Stimulated activated naive B cell treated with anti-CD40 and anti-IgM and Interleukin-4, amounts not matched to agents 10 μg/mL and 1 μg/mL and 100 μg/mL, for 72 hours (primary cell): Measurements from ENCODE around the gene FAM3A.
A peak's percentile ranks its signal among the peaks of the same experiment; 100 is the strongest.
"Not testable (repeated sequence)": the region's sequence is repeated elsewhere in the genome, so short reads cannot be mapped to it uniquely, and the experiment has no call there.

ENCODE experiments used
- ATAC-seq, 2 donors: fragments of 150-1000 bp; cut with Tn5 transposase; replicated peaks; 2 replicates each; pipeline ENCODE4 v1.10.0; 2021; ENCODE audit warnings: moderate library complexity in 1 of 2
- DNase-seq: peaks from one replicate; pipeline ENCODE4 v3.0.0; 2021
- H3K27ac Mint-ChIP-seq: one replicate; pipeline ENCODE4 v1.8.0; 2022; ENCODE audit warnings: mild to moderate bottlenecking, mixed read lengths
- H3K27me3 Mint-ChIP-seq, 2 donors: one replicate each; pipeline ENCODE4 v1.8.0; 2022; ENCODE audit warnings: mixed read lengths in 2 of 2
- H3K36me3 Mint-ChIP-seq, 2 donors: one replicate each; pipeline ENCODE4 v1.8.0; 2022; ENCODE audit warnings: mixed read lengths in 2 of 2, mild to moderate bottlenecking in 1 of 2
- H3K4me1 Mint-ChIP-seq, 2 donors: one replicate each; pipeline ENCODE4 v1.8.0; 2022; ENCODE audit warnings: mixed read lengths in 2 of 2, mild to moderate bottlenecking in 1 of 2
- H3K4me3 Mint-ChIP-seq, 2 donors: one replicate each; pipeline ENCODE4 v1.8.0; 2022; ENCODE audit warnings: mild to moderate bottlenecking in 2 of 2, mixed read lengths in 2 of 2, moderate library complexity in 1 of 2
- H3K9me3 Mint-ChIP-seq, 2 donors: one replicate each; pipeline ENCODE4 v1.8.0; 2022; ENCODE audit warnings: mixed read lengths in 2 of 2, mild to moderate bottlenecking in 1 of 2

The FAM3A gene

DNA sequence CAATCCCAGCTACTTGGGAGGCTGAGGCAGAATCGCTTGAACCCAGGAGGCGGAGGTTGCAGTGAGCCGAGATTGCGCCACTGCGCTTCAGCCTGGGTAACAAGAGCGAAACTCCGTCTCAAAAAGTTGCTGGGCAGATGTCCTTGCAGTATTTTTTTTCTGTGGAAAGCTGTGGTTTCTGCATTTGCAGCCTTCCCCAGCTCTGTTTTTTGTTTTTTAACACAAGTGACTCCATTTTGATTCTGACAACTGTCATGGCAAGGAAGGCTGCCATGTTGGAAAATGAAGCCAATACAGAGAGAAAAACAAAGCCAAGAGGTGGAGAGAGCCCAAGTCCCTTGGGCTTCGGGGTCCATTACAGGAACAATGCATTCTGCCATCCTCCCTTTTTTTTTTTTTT is 13.9 kb downstream of the FAM3A start:
- DNase-seq (no peak), ATAC-seq (no peak)
- H3K4me1 Mint-ChIP-seq: no peaks in the 10 kb centered on the region
- peaks cover 3 to 11% of the 10 kb centered on the region in 2 donors for H3K36me3 Mint-ChIP-seq
- H3K27me3 Mint-ChIP-seq: no peaks in the 10 kb centered on the region
- H3K4me3 Mint-ChIP-seq: no peak overlapping the region
- no peaks in the 10 kb centered on the region for H3K9me3 Mint-ChIP-seq
- no peak overlapping the region for H3K27ac Mint-ChIP-seq

DNA sequence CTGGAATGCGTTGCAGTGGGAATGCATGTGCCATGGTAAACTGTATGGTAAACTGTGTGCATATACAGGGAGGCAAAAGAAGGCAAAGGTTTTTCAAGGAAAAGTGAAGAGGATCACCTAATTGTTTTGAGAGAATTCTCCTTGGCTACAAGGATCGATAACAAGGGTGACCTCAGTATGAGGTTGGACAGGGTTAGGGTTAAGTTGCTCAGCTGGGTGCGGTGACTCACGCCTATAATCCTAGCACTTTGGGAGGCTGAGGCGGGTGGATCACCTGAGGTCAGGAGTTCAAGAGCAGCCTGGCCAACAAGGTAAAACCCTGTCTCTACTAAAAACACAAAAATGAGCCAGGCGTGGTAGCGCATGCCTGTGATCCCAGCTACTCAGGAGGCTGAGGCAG is 14.6 kb downstream of the FAM3A start:
- H3K27ac Mint-ChIP-seq, DNase-seq, ATAC-seq, H3K4me1 Mint-ChIP-seq, H3K36me3 Mint-ChIP-seq, H3K27me3 Mint-ChIP-seq, H3K4me3 Mint-ChIP-seq, H3K9me3 Mint-ChIP-seq: not testable (repeated sequence)

DNA sequence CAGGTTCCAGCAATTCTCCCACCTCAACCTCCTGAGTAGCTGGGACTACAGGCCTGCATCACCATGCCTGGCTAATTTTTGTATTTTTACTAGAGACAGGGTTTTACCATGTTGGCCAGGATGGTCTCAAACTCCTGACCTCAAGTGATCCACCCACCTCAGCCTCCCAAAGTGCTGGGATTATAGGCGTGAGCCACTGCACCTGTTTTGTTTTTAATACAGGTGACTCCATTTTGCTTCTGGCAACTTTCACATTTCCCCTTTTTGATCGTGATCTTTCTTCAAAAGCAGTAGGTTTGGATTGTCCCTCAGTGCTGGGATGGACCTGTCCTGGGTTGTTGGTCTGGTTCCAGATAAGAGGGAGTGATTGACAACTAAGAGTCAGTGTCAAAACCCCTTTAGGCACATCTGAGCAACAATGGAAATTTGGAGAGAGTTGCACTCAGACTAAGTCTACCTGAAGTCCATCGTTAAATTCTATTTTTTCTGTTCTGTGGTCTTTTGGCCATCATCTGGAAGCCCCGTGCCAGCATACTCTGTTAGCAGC is 19.4 kb downstream of the FAM3A start:
- H3K36me3 Mint-ChIP-seq, H3K9me3 Mint-ChIP-seq, H3K4me3 Mint-ChIP-seq, H3K27ac Mint-ChIP-seq, H3K27me3 Mint-ChIP-seq, H3K4me1 Mint-ChIP-seq, DNase-seq: not testable (repeated sequence)
- peak; percentile 19 to 41 for ATAC-seq

DNA sequence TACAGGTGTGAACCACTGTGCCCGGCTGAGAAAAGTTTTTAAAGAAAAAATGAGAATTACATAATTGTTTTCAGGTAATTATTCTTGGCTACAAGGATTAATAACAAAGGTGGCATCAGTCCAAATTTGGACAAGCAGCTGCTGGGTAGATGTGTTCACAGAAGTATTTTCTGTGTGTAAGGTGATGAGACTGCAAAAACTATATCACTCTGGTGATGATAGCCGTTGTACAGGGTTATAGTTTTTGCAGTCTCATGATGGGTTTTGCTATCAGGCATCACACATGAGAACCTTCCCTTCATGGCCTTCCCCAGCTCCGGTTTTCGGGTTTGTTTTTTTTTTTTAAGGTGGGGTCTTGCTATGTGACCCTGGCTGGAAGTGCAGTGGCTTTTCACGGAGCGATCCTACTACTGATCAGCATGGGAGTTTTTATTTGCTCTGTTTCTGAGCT is 20.5 kb downstream of the FAM3A start:
- Mint-ChIP-seq H3K27me3 (no peaks in the 10 kb centered on the region), H3K9me3 (no peaks in the 10 kb centered on the region), H3K27ac (no peak overlapping the region), H3K36me3 (peaks cover 0 to 1% of the 10 kb centered on the region in 2 donors), H3K4me3 (no peak overlapping the region), H3K4me1 (peaks cover 5% of the 10 kb centered on the region in 2 donors)
- DNase-seq (no peak), ATAC-seq (no peak)

DNA sequence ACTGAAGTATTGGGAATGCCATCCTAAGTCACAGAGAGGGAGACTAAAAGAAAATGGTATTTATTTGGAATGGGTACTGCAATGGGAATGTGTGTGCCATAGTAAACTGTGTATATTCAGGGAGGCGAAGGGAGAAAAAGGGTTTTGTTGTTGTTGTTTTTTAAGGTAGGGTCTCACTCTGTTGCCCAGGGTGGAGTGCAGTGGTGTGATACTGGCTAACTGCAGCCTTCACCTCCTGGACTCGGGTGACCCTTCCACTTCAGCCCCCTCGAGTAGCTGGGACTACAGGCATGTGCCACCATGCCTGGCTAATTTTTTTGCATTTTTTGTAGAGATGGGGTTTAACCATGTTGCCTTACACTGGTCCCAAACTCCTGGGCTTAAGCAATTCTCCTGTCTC is 21.3 kb downstream of the FAM3A start:
- DNase-seq (no peak), ATAC-seq (no peak)
- peaks cover 0 to 1% of the 10 kb centered on the region in 2 donors for H3K36me3 Mint-ChIP-seq
- H3K27ac Mint-ChIP-seq: no peak overlapping the region
- no peaks in the 10 kb centered on the region for H3K27me3 Mint-ChIP-seq
- peaks cover 5 to 6% of the 10 kb centered on the region in 2 donors for H3K4me1 Mint-ChIP-seq
- no peak overlapping the region for H3K4me3 Mint-ChIP-seq
- no peaks in the 10 kb centered on the region for H3K9me3 Mint-ChIP-seq

DNA sequence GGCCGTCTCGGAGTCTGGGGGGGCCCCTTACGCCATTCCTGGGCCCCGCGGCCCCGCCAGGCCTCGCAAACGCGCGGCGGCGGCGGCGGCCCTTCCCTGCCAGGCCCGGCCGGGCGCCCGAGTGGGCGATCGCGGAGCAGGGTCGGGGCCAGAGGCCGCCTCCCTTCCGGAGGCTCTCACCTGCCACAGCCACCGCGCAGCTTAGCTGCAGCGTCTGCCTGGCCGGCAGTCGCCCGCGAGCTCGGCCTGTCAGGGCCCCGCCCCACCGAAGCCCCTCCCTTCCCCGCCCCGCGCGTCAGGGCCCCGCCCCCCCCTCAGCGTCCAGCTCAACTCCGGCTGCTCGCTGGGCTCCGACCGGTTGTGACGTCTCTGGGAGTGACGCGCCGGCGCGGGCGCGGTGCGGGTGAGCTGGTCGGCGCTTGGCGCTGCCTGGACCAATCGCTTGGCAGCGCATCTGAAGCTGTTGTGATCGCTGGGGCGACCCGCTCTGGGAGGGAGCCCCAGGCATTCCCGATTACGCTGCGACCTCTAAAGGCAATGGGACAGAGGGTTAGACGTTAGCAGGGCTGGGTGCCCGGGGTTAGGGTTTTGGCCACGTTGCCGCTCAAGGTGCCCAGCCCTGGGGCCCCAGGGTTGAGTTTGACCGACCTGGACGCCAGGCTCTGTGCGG is 25.5 kb downstream of the FAM3A start, which contains the start of gene SLC10A3:
TSS of gene SLC10A3 (minus strand) at position 216 of the 670 bp plus-strand sequence. CDS start 1,689 bp downstream, outside the sequence.
- H3K36me3 Mint-ChIP-seq: peaks cover 10 to 12% of the 10 kb centered on the region in 2 donors
- H3K27me3 Mint-ChIP-seq: no peaks in the 10 kb centered on the region
- peak; percentile 87 to 88 for ATAC-seq
- peaks cover 16 to 35% of the 10 kb centered on the region in 2 donors for H3K4me1 Mint-ChIP-seq
- H3K4me3 Mint-ChIP-seq: peak within 1 kb of the TSS; percentile 91 to 94
- H3K9me3 Mint-ChIP-seq: no peaks in the 10 kb centered on the region
- peak within 1 kb of the TSS; percentile 97 for H3K27ac Mint-ChIP-seq
- DNase-seq: peak; percentile 88

DNA sequence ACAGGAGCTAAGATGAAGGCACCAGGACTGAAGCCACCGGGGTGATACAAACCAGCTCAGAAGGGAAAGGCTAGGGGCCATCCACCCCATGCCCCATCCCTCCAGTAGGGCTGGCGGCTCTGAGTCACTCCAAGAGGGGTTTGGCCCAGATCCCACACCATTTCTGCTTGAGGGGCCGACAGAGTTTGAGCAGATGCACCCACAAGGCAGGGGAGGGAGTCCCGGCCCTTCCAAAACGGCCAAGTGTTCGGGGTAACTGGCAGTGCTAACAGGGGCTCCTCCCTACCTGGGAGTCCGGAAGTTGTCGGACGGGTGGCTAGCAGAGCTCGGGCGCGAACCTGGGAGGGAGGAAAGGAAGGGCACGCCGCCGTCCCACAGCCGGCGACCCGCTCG is 26.0 kb downstream of the FAM3A start:
- H3K4me3 Mint-ChIP-seq: peak overlapping the region; percentile 91 to 94
- peaks cover 16 to 35% of the 10 kb centered on the region in 2 donors for H3K4me1 Mint-ChIP-seq
- peaks cover 10 to 12% of the 10 kb centered on the region in 2 donors for H3K36me3 Mint-ChIP-seq
- no peak for DNase-seq
- peak; percentile 29 for ATAC-seq
- peak overlapping the region; percentile 96 for H3K27ac Mint-ChIP-seq
- no peaks in the 10 kb centered on the region for H3K27me3 Mint-ChIP-seq
- no peaks in the 10 kb centered on the region for H3K9me3 Mint-ChIP-seq

DNA sequence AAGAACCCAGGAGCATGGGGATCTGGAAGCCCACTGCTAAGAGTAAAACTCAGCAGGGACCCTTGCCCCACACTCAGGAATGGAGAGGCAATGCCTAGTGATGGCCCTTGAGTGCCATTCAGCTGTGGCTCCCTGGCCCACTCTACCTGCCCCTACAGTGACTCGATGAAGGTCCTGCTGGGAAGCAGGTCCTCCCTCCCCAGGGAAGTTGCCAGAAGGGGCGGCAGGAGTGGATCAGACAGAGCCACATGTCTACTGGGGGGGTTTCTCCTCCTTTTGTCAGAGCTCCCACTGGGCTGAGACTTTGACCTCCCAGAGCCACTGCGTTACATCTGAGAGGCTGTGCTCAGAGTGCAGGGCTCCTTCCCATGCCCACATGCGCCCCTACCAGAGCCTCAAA is 26.9 kb downstream of the FAM3A start:
- Mint-ChIP-seq H3K4me1 (peaks cover 16 to 40% of the 10 kb centered on the region in 2 donors), H3K4me3 (peak overlapping the region; percentile 91 to 94), H3K36me3 (peaks cover 12 to 15% of the 10 kb centered on the region in 2 donors), H3K9me3 (no peaks in the 10 kb centered on the region), H3K27me3 (no peaks in the 10 kb centered on the region), H3K27ac (peak overlapping the region; percentile 96)
- ATAC-seq (no peak), DNase-seq (no peak)

DNA sequence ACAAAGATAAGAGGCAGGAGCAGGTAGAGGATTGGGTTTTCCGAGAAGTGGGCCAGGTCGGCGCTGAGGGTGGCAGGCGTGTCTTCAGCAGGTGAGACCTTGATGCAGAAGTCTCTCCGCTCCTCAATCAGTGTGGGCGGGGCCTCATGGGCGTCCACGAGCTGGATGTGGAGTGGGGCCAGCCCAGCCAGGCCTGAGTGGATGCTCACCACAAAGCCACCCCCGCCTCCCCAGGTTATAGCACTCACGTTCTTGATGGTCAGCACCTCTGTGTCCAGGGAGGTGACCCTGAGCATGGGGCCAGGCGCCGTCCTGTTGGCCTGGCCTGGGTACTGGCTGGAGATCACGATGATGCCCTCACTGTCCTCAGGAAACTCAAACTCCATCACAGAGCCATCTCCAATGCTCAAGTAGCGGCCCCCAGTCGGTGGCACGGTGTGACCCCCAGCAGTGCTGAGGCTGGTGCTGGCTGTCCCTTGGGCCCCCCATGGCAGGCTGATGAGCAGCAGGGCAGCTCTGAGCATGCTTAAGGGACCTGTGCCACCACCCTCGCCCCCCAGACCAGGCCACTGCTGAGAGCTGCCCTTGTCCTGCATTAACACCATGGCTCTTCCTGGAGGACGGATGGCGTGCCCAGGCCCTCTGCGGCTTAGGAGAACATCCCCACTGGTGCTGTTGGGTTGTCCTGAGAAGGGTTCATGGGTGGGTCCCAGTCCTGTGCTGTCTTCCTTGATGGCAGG is 27.5 kb downstream of the FAM3A start:
- Mint-ChIP-seq H3K4me1 (peaks cover 16 to 47% of the 10 kb centered on the region in 2 donors), H3K9me3 (no peaks in the 10 kb centered on the region), H3K27ac (no peak overlapping the region), H3K27me3 (no peaks in the 10 kb centered on the region), H3K36me3 (peaks cover 13 to 16% of the 10 kb centered on the region in 2 donors), H3K4me3 (peak overlapping the region; percentile 39 to 94)
- DNase-seq (no peak), ATAC-seq (no peak)

DNA sequence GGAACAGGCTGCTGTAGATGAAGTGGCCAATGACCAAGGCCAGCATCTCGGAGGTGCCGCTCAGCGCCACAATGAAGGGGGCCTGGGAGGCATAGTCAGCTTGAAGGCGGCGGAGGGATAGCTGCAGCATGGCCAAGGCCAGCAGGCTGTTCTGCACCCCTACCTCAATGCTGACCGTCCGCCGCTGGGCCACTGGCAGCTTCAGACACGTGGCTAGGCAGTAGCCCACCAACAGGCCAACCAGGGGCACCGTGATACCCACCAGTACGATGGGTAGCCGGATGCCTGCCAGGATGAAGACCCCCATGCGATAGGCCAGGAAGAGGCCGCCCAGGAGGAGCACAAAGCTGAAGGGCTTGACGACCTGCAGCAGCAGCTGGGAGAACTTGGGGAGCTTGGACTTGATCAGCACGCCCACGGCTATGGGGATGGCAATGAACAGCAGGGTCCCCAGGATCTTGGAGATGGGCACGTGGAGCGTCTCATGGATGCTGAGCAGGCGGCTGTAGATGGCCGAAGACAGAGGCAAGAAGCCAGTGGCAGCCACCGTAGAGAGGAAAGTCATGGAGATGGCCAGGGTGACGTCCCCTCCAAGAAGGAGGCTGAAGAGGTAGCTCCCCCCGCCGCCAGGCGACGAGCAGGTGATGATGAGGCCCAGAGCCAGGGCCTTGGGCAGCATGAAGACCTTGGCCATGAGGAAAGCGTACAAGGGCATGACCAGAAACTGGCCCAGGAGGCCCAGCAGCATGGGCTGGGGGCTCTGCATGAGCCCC is 28.3 kb downstream of the FAM3A start:
- DNase-seq (no peak), ATAC-seq (no peak)
- Mint-ChIP-seq H3K4me3 (peak overlapping the region; percentile 17 to 83), H3K27me3 (no peaks in the 10 kb centered on the region), H3K4me1 (peaks cover 19 to 50% of the 10 kb centered on the region in 2 donors), H3K36me3 (peaks cover 16% of the 10 kb centered on the region in 2 donors), H3K27ac (peak overlapping the region; percentile 37), H3K9me3 (no peaks in the 10 kb centered on the region)

DNA sequence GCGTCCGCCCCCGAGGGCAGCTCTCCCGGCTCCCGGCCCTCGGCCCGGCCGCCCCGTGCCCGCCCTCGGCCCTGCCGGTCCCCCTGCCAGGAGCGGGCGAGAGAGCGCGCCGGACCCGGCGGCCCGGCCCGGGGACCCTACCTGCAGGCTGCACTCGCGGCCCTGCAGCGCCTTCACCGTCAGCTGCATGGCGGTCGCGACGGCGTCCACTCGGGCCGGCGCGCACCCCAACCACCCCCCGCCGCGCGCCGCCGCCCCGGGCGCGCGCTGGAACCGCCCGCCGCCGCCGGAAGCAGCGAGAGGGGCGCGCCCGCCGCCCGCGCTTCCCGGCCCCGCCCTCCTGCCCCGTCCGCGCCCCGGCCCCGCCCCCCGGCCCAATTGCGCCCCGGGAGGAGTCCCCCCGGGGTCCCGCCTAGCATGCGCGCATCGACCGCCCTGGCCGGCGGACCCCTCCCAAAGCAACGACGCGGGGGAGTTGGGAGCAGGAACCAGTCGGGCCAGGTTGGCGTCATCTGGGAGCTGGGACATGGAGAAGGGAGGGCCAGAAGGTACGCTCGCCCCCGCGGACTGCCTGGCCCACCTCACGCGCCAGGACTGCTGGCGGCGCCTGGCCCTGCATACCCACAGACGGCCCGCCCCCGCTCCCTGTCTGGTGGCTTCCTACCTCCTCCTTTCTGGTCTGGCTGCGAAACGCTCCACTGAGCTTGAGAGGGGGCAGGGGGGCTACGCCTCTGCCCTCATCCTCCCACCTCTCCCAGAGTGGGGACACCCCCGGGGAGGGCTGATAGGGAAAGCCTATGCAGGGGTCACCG is 29.4 kb downstream of the FAM3A start, which contains the start of gene UBL4A:
TSS of gene UBL4A (minus strand) at position 220 of the 812 bp plus-strand sequence. CDS start at position 189, 31 bp downstream.
- Mint-ChIP-seq H3K4me3 (peak within 1 kb of the TSS; percentile 82 to 83), H3K27ac (peak within 1 kb of the TSS; percentile 73)

DNA sequence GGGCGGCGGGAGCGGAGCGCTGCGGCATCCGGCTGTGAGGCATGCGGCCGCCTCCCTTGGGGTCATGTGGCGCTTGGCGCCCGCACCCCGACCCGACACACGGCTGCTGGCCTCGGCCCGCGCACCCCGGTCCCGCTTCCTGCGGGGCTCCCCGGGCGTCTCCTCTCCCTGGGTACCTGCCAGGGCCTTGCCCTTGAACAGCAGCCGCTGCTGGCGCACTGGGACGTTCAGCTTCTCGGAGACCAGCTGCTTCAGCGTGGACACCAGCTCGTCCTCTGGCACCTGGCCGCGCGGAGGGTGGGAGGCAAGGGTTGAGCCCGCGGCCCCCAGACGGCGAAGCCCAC is 30.0 kb downstream of the FAM3A start:
- no peak for DNase-seq

More for the DNA sequence above, 29.4 kb downstream of the FAM3A start, which contains the start of gene UBL4A:
- H3K36me3 Mint-ChIP-seq: peaks cover 16% of the 10 kb centered on the region in 2 donors
- DNase-seq (peak; percentile 39), ATAC-seq (peak; percentile 28 to 51)
- H3K9me3 Mint-ChIP-seq: no peaks in the 10 kb centered on the region
- no peaks in the 10 kb centered on the region for H3K27me3 Mint-ChIP-seq
- H3K4me1 Mint-ChIP-seq: peaks cover 22 to 50% of the 10 kb centered on the region in 2 donors

More for the DNA sequence above, 30.0 kb downstream of the FAM3A start:
- Mint-ChIP-seq H3K9me3 (no peaks in the 10 kb centered on the region), H3K4me1 (peaks cover 19 to 46% of the 10 kb centered on the region in 2 donors), H3K36me3 (peaks cover 16% of the 10 kb centered on the region in 2 donors), H3K27me3 (no peaks in the 10 kb centered on the region), H3K27ac (no peak overlapping the region), H3K4me3 (peak overlapping the region; percentile 39 to 74)
- ATAC-seq: peak; percentile 3 to 4
